VCaP (cell line): Measurements from ENCODE around the gene MGLL.

ENCODE experiments used
- H3K27ac ChIP-seq: fragments of 450-650 bp; 2 replicates; pipeline ENCODE4 v1.5.1; 2017
- CTCF ChIP-seq: fragments of 450-650 bp; conservative IDR thresholded peaks from 2 replicates; pipeline ENCODE4 v1.5.1; 2017; ENCODE audit warnings: mild to moderate bottlenecking, moderate library complexity

The MGLL gene

DNA sequence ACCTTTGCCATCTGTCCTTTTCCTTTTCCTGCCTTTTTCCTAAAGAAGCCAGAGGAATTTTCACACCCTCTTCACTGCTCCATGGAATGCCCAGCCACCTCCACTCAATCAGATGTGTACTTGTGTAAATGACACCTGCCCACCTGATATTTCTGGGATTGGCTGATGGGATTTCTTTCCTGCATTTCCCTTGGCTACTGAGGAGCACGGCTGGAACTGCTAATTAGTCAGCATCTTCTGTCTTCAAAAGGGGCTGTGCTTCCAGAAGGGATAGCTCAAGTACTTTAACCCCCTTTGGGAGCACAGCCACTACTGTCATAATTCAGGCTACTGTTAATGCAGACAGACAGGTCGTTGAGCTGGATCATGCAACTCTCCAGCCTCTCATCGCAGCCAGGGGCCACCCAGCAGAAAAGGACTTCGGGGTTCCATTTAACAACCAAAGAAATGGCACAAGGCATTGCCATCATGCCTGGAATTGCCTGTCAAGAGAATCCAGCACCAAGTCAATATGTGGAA lies 38.6 kb downstream of the MGLL start:
- no peak overlapping the region for H3K27ac ChIP-seq
- no peak for TF ChIP-seq CTCF

GRCh38 chr3:127783166-127783565 lies 39.1 kb downstream of the MGLL start:
- no peak overlapping the region for H3K27ac ChIP-seq
- no peak for TF ChIP-seq CTCF

GRCh38 chr3:127781411-127782001 lies 40.8 kb downstream of the MGLL start:
- H3K27ac ChIP-seq, result peak overlapping the region; percentile 65
- TF ChIP-seq CTCF, result no peak

GRCh38 chr3:127780536-127781400 lies 41.5 kb downstream of the MGLL start:
- peak overlapping the region; percentile 65 for H3K27ac ChIP-seq
- no peak for TF ChIP-seq CTCF

DNA sequence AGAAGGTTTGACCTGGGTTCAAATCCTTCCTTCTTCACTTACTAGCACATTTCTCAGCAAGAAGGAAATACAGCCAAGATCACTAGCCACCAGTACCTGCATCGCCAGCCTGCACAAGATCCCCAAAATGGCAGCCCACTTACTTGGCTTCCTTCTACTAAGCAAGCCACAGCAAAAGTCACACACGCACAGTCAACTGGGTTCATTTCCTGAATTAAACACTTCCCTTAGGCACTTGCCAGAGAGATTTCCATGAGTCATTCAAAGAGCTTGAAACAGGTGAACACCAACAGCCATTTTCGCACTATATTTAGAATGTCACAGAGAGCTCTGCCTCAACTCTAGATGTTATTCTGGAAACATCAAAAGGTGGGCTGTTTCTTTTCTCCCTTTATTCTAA lies 42.6 kb downstream of the MGLL start:
- H3K27ac ChIP-seq, result peak overlapping the region; percentile 65

GRCh38 chr3:127777921-127778656 lies 44.2 kb downstream of the MGLL start:
- TF ChIP-seq CTCF, result no peak
- no peak overlapping the region for H3K27ac ChIP-seq

More for the DNA sequence above, 42.6 kb downstream of the MGLL start:
- no peak for TF ChIP-seq CTCF

GRCh38 chr3:127777332-127777731 lies 45.0 kb downstream of the MGLL start:
- no peak for TF ChIP-seq CTCF
- no peak overlapping the region for H3K27ac ChIP-seq
